Mucosa of descending colon (tissue), 3 donors: ENCODE results near the gene CST1. TPM values are rescaled to one million over a fixed set of nuclear protein-coding genes. Genes with fewer than 3 reads are reported as not detected.
"Not testable (repeated sequence)": the region's sequence is repeated elsewhere in the genome, so short reads cannot be mapped to it uniquely, and the experiment has no call there.

Experiments
- ATAC-seq: fragments of 200-7000 bp; cut with Tn5 transposase; one replicate; pipeline ENCODE4 v1.9.1; 2020; ENCODE audit warnings: mild to moderate bottlenecking, moderate library complexity
- DNase-seq, 3 donors: peaks; one replicate each; pipeline ENCODE4 v3.0.0-alpha.2; 2020
- H3K36me3 ChIP-seq: fragments of 200-600 bp; one replicate; pipeline ENCODE4 v1.8.0; 2021; ENCODE audit warnings: low read depth, mild to moderate bottlenecking
- H3K4me1 ChIP-seq: fragments of 200-600 bp; one replicate; pipeline ENCODE4 v1.8.0; 2021; ENCODE audit warnings: low read depth, mild to moderate bottlenecking
- H3K4me3 ChIP-seq: fragments of 200-600 bp; one replicate; pipeline ENCODE4 v1.8.0; 2021; ENCODE audit warnings: mild to moderate bottlenecking
- H3K9me3 ChIP-seq: fragments of 200-600 bp; one replicate; pipeline ENCODE4 v1.8.0; 2021; ENCODE audit warnings: mild to moderate bottlenecking
- intact Hi-C, 2 donors: fragments of 100-400 bp; cut with DNase I in 1 of 2; cut with micrococcal nuclease in 1 of 2; formaldehyde crosslinking; loops; one replicate each; pipeline versions ENCODE4 v1.11.0 to v1.11.1; 2022; cut with DNase I, micrococcal nuclease
- total RNA-seq, 3 donors: library from RNA; stranded (reverse); fragmentation: NEBNext Ultra II Directional in 2 of 3; extraction: Animal tissue kit (Norgen Biotek cat#: 25700) in 2 of 3; gene quantifications; one replicate each; pipeline versions ENCODE4 v1.2.1 to v1.2.4, GENCODE V29; 2021 to 2023
- TF ChIP-seq, protein P1 (sequence below): fragments of 200-600 bp; IDR thresholded peaks from one replicate; pipeline ENCODE4 v1.8.0; 2022; ENCODE audit warnings: antibody characterized with exemption, mild to moderate bottlenecking
- donor health status: DM: no; HTN: no; CAD: no; lungs with moderate emphysema.
- donor health status: DM: no; HTN: no; CAD: no.
- donor health status: DM: no; HTN: yes; CAD: no.

Gene CST1
- total RNA-seq, 3 donors from 2014 or later = not detected

DNA sequence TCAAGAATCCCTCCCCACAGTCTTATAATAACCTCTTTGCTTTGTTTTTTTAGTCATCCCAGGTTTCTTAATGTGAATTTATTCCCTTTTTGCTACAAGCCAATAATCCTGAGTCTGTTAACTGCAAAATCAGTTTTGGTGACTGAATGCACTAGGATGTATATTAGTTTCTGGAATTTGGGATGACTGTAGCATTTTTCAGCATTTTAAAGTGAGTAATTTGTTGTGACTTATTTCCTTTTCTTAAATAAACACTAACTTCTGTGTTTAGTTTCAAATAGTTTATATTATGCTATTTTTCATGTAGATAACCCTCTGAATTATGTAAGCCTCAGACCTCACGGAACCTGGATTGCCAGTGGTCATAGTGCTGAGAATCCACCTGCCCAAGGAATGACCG lies 5.5 kb downstream of the CST1 start:
- Histone ChIP-seq H3K36me3 (no peaks in the 10 kb centered on the region), H3K4me3 (no peak overlapping the region), H3K9me3 (no peaks in the 10 kb centered on the region), H3K4me1 (no peaks in the 10 kb centered on the region)
- TF ChIP-seq, protein P1, sequence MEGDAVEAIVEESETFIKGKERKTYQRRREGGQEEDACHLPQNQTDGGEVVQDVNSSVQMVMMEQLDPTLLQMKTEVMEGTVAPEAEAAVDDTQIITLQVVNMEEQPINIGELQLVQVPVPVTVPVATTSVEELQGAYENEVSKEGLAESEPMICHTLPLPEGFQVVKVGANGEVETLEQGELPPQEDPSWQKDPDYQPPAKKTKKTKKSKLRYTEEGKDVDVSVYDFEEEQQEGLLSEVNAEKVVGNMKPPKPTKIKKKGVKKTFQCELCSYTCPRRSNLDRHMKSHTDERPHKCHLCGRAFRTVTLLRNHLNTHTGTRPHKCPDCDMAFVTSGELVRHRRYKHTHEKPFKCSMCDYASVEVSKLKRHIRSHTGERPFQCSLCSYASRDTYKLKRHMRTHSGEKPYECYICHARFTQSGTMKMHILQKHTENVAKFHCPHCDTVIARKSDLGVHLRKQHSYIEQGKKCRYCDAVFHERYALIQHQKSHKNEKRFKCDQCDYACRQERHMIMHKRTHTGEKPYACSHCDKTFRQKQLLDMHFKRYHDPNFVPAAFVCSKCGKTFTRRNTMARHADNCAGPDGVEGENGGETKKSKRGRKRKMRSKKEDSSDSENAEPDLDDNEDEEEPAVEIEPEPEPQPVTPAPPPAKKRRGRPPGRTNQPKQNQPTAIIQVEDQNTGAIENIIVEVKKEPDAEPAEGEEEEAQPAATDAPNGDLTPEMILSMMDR = no peak
- intact Hi-C loops = no loop called here
- DNase-seq (no peak), ATAC-seq (no peak)

- intact Hi-C loops = no loop called here
- TF ChIP-seq, protein P1 = no peak
- Histone ChIP-seq H3K4me1 (no peaks in the 10 kb centered on the region), H3K36me3 (no peaks in the 10 kb centered on the region), H3K4me3 (no peak overlapping the region), H3K9me3 (no peaks in the 10 kb centered on the region)
- ATAC-seq = no peak
- no peak for DNase-seq
Observed at GRCh38 chr20:23744817-23745216, 5.9 kb downstream of the CST1 start.

GRCh38 chr20:23735391-23735790 lies 15.3 kb downstream of the CST1 start:
- ATAC-seq, DNase-seq, H3K4me3 ChIP-seq, H3K4me1 ChIP-seq, H3K36me3 ChIP-seq, H3K9me3 ChIP-seq, intact Hi-C loops: not testable (repeated sequence)

DNA sequence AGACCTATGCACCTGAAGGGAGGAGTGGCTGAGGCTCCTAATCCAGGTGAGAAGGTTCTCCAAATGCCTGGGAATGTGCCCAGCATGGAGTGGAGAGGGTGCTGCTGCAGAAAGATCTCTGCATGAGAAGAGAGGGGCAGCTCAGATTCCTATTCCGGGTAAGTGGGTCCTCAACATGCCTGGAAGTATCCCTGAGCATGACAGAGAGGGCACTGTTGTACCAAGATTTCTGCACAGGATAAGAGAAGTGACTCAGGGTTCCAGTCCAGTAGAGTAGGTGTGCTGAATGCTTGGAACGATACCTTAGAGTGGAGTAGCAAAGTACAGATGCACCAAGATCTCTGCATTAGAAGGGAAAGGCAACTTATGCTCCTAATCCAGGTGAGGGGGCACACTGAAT lies 15.8 kb downstream of the CST1 start:
- ATAC-seq, H3K4me1 ChIP-seq, DNase-seq, H3K4me3 ChIP-seq, H3K36me3 ChIP-seq, intact Hi-C loops, H3K9me3 ChIP-seq: not testable (repeated sequence)

DNA sequence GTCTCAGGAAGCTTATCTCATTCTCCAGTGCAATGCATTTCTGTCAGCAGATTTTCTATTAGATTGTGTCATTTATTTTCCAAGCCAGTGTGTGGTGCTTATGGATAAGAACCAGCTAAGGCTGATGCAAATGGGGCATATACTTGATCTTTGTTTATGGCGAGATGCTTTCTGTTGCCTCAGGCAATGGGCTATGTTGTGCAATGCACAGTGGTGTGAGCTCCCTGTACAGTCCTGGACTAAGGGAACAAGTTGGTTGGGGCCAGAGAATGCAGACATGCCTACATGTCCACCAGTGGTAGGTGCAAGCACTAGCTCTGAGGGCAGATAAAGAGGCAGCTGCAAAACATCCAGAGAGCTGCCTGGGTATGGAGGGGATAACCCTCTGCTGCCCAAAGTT lies 16.3 kb downstream of the CST1 start:
- H3K4me3 ChIP-seq, H3K9me3 ChIP-seq, DNase-seq, intact Hi-C loops, ATAC-seq, H3K36me3 ChIP-seq, H3K4me1 ChIP-seq: not testable (repeated sequence)

GRCh38 chr20:23727016-23727415 lies 23.7 kb downstream of the CST1 start:
- DNase-seq (no peak), ATAC-seq (no peak)
- TF ChIP-seq, protein P1 = no peak
- no peak overlapping the region for H3K4me3 ChIP-seq
- H3K9me3 ChIP-seq = no peaks in the 10 kb centered on the region
- H3K36me3 ChIP-seq = no peaks in the 10 kb centered on the region
- intact Hi-C loops = no loop called here
- H3K4me1 ChIP-seq = no peaks in the 10 kb centered on the region

DNA sequence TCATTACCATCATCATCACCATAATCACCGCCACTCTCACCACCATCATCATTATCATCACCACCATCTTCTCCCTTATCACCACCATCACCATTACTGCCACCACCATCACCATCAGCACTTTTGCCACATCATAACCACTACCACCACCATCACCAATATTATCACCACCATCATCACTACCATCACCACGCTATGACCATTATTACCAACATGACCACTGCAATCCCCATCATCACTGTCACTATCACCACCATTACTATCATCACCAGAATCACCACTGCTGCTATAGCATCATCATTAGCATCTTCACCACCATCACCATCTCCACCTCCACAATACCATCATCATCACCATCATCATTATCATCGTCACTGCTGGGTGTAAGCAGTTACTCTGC lies 25.6 kb downstream of the CST1 start:
- H3K9me3 ChIP-seq = no peaks in the 10 kb centered on the region
- H3K4me3 ChIP-seq = no peak overlapping the region
- DNase-seq = no peak
- TF ChIP-seq, protein P1 = no peak
- intact Hi-C loops = no loop called here
- ATAC-seq = no peak
- H3K4me1 ChIP-seq = no peaks in the 10 kb centered on the region
- H3K36me3 ChIP-seq = no peaks in the 10 kb centered on the region
